GM10248 (cell line): Measurements from ENCODE around the gene LTB.

ENCODE experiments used
- CTCF ChIA-PET: fragments of 300-600 bp; sonication (Branson Sonifier 250); formaldehyde crosslinking; extraction: SDS; loops from one replicate; lab custom pipeline; 2021; ENCODE audit warnings: antibody characterized with exemption; lab: Yijun Ruan, JAX
- POLR2A ChIA-PET: fragments of 350-650 bp; sonication (Branson Sonifier 250); formaldehyde crosslinking; extraction: SDS; loops from one replicate; lab custom pipeline; 2020; ENCODE audit warnings: antibody characterized with exemption; lab: Yijun Ruan, JAX
- DNase-seq: peaks from one replicate; pipeline ENCODE4 v3.0.0; 2012; ENCODE audit errors: extremely low spot score
- CTCF ChIP-seq: IDR thresholded peaks from 2 replicates; pipeline ENCODE4 v1.5.1; 2012; ENCODE audit warnings: mild to moderate bottlenecking, low read depth; ENCODE audit errors: extremely low read depth, missing control alignments, control extremely low read depth

The LTB gene

DNA sequence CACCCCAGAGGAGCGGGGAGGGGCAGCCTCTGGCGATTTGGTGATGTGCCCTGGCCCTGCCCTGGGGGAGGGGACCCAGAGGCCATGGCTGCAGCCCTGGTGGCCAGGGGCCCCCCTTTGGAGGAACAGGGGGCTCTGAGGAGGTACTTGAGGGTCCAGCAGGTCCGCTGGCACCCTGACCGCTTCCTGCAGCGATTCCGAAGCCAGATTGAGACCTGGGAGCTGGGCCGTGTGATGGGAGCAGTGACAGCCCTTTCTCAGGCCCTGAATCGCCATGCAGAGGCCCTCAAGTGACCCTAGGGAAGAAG is 24.0 kb downstream of the LTB start:
- TF ChIP-seq CTCF = no peak
- POLR2A ChIA-PET = interaction anchor here (1.2 to 5.5 kb wide), 3 partner anchors 11 to 35 kb away, joined by 4 to 94 read pairs (median 6); partner anchors contain the start of genes NCR3, NFKBIL1 and TNF
- DNase-seq = no peak
- CTCF ChIA-PET = interaction anchor here (1.2 to 54.8 kb wide), 4 partner anchors 8 to 34 kb away, joined by 7 to 2725 read pairs (median 31); partner anchors contain the start of genes ATP6V1G2, LST1, LTA and LTB

DNA sequence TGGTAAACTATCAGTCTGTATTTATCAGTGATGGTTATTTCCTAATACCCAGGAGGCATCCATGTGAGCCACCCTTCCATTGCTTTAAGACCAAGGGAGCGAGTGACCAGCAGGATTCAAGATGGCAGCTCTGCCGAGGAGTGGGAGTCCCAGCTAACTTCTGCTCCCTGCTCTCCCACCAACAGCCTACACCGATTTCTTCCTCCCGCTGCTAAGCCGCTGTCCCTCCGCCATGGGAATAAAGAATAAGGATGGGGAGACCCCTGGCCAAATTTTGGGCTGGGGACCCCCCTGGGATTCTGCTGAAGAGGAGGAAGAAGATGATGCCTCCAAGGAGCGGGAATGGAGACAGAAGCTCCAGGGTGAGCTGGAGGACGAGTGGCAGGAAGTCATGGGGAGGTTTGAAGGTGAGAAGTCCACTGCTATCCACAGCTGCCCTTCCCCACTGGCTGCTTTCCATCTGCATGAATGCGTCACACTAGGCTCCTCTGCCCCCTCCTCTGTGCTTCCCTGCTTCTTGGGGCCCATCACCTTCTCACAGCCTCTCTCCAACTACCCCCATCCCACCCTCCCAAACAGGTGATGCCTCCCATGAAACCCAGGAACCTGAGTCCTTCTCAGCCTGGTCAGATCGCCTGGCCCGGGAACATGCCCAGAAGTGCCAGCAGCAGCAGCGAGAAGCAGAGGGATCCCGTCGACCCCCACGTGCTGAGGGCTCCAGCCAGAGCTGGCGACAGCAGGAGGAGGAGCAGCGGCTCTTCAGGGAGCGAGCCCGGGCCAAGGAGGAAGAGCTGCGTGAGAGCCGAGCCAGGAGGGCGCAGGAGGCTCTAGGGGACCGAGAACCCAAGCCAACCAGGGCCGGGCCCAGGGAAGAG is 24.5 kb downstream of the LTB start:
- CTCF ChIA-PET = interaction anchor here (0.9 to 54.8 kb wide), 4 partner anchors 11 to 273 kb away, joined by 3 to 2725 read pairs (median 31); partner anchors contain the start of genes ATP6V1G2, LST1, LTA and LTB
- no peak for DNase-seq
- TF ChIP-seq CTCF = no peak
- POLR2A ChIA-PET = interaction anchor here (0.6 to 5.5 kb wide), 4 partner anchors 9 to 656 kb away, joined by 4 to 94 read pairs (median 6); partner anchors contain the start of genes NCR3 and TNF

DNA sequence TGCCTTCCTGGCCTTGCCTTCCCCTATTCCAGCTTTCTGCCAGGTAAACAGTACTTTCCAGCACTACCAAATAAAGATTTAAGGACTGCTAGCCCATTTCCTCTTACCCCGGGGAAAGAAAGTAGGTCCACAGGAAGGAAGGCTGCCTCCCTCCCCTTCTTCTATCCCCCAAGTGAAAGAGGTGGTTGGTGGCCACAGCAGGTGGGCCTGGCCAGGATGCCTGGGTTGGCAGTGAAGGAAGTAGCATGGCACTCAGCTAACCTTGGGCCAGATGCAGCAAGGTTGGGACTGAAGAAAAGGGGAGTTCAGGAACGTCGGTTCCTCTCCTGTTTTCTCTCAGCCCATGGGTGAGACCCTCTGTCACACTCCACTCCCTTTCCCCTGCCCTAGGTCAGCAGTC is 25.9 kb downstream of the LTB start:
- ChIA-PET POLR2A (interaction anchor here (0.8 to 5.5 kb wide), 4 partner anchors 15 to 55 kb away, joined by 3 to 94 read pairs (median 4); partner anchors contain the start of genes DDX39B and TNF), CTCF (interaction anchor here (0.8 to 54.8 kb wide), 5 partner anchors 9 to 87 kb away, joined by 3 to 2725 read pairs (median 26); partner anchors contain the start of genes ATP6V1G2, LST1, LTA and LTB)
- DNase-seq = no peak
- TF ChIP-seq CTCF = no peak

- CTCF ChIA-PET = interaction anchor here (0.7 to 54.8 kb wide), 28 partner anchors 8 to 347 kb away, joined by 3 to 2725 read pairs (median 4); partner anchors contain the start of genes AIF1, APOM, BAG6 and C6orf47
These were observed 30.9 kb downstream of the LTB start for GRCh38 chr6:31551371-31551770.

DNA sequence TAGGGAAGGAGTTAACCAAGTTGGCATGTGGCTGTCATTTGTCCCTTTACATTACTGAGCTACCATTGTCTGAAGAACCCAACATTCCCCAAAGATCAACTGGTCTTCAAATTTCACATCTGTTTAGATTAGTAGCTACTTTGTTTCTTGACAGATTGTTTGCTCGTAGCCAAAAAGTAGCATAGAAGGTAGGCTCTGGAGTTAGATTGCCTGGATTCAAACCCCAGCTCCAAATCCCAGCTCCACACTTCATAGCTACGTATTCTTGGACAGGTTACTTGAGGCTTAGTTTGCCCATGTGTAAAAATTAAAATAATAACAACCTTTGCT is 33.7 kb downstream of the LTB start:
- DNase-seq = no peak
- no peak for TF ChIP-seq CTCF
- ChIA-PET CTCF (interaction anchor here (0.8 to 54.8 kb wide), 6 partner anchors 12 to 278 kb away, joined by 3 to 2725 read pairs (median 4); partner anchors contain the start of genes LST1, LTB, NCR3 and TNF), POLR2A (interaction anchor here (7.3 kb wide), 1 partner anchor 29 kb away, joined by 86 read pairs; the partner anchor contains the start of gene TNF)

More at GRCh38 chr6:31551371-31551770, 30.9 kb downstream of the LTB start:
- peak; percentile 64 for DNase-seq
- TF ChIP-seq CTCF = peak; percentile 84
- POLR2A ChIA-PET = interaction anchor here (0.7 to 7.3 kb wide), 6 partner anchors 9 to 312 kb away, joined by 3 to 86 read pairs (median 3); partner anchors contain the start of genes DDX39B, NEU1 and TNF

DNA sequence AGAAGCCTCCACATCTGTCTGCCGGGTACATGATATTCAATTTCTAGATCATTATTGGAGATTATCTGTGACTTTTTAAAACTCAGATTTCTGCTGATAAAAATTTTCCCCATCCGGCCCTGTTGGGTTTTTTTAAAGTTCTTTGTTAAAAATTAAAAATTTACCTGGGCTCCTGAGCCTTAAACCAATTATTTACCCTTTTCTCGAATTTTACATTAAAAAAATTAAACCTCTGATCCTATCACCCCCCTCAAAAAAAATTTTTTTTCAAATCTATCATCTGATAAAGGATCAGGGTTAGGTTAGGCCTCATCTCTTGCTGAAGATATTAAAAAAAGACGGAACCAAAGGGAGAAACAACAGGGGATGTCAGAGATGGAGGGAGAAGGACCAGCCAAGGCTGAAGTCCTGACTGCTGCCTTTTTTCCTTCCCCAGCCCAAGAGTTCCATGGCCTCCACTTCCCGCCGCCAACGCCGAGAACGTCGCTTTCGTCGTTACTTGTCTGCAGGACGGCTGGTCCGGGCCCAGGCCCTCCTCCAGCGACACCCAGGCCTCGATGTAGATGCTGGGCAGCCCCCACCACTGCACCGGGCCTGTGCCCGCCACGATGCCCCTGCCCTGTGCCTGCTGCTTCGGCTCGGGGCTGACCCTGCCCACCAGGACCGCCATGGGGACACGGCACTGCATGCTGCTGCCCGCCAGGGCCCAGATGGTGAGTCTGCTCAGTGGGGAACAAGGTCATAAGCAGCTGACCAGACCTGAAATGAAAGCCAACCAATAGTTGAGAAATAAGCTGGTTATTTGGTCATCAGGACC is 34.3 kb downstream of the LTB start:
- no peak for TF ChIP-seq CTCF
- CTCF ChIA-PET = interaction anchor here (0.6 to 54.8 kb wide), 10 partner anchors 10 to 278 kb away, joined by 3 to 2725 read pairs (median 4); partner anchors contain the start of genes GPANK1, LST1, LTB and NCR3
- POLR2A ChIA-PET = interaction anchor here (0.6 to 7.3 kb wide), 9 partner anchors 11 to 280 kb away, joined by 3 to 86 read pairs (median 5); partner anchors contain the start of genes CLIC1, HSPA1B, NCR3 and TNF
- no peak for DNase-seq
